OCI-LY7 (cell line): ENCODE measurements around the gene KCNN3.

Source experiments
- CTCF ChIP-seq: fragments of 200-600 bp; sonication (generic); conservative IDR thresholded peaks from 2 replicates; pipeline ENCODE4 v1.5.1; 2014; ENCODE audit warnings: mild to moderate bottlenecking, antibody characterized with exemption, low read length, moderate library complexity, mixed read lengths
- EZH2phosphoT487 ChIP-seq: fragments of 200-600 bp; sonication (generic); IDR thresholded peaks from 2 replicates; pipeline ENCODE4 v1.6.1; 2018; ENCODE audit warnings: low read depth, borderline replicate concordance, mild to moderate bottlenecking, mixed run types, antibody characterized with exemption, low read length, moderate library complexity, mixed read lengths

- no peak for TF ChIP-seq CTCF
- no peak for TF ChIP-seq EZH2phosphoT487
Observed at GRCh38 chr1:154748405-154748775, 121.7 kb downstream of the KCNN3 start.
